Left hindlimb (tissue), 1 donor: Measurements from ENCODE around the gene KASH5.

Experiments used
- DNase-seq: peaks from one replicate; pipeline ENCODE4 v3.0.0-alpha.2; 2018

Gene KASH5

GRCh38 chr19:49461656-49462055, 73.6 kb downstream of the KASH5 start:
- no peak for DNase-seq

GRCh38 chr19:49462492-49462891, 74.4 kb downstream of the KASH5 start:
- no peak for DNase-seq

- DNase-seq: no peak
Measured at GRCh38 chr19:49463960-49464740, 76.1 kb downstream of the KASH5 start.

GRCh38 chr19:49465371-49465770, 77.3 kb downstream of the KASH5 start:
- no peak for DNase-seq
